ELF-1 (cell line): ENCODE measurements around the gene ATP6V1G2.
"Not testable (repeated sequence)": the region's sequence is repeated elsewhere in the genome, so short reads cannot be mapped to it uniquely, and the experiment has no call there.

ENCODE experiments used
- DNase-seq: peaks from one replicate; pipeline ENCODE4 v3.0.0-alpha.2; 2016; ENCODE audit warnings: low read depth, low spot score

Gene ATP6V1G2

DNA sequence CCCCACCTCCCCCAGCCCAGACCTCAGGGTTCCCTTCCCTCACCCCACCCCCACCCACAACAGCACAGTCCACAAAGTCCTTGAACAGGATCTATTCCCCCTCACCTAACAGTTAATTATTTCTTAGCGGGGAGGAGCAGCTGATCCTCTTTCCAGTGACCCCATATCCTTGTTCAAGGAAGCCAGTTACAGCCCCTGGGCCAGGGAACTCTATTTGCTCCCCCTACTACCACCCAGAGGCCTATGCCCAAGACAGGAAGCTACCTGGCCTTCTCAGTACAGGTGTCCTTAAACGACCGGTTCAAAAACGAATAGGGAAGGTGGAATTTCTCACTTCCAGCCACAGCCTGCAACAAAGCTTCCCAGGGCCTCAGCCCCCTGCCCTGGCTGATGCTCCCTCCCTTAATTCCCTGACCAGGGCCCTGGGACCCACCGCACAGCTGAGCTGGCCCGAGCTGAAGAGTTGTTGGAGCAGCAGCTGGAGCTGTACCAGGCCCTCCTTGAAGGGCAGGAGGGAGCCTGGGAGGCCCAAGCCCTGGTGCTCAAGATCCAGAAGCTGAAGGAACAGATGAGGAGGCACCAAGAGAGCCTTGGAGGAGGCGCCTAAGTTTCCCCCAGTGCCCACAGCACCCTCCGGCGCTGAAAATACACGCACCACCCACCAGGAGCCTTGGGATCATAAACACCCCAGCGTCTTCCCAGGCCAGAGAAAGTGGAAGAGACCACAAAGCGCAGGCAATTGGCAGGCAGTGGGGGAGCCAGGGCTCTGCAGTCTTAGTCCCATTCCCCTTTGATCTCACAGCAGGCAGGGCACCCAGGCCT is 16.9 kb downstream of the ATP6V1G2 start:
- peak; percentile 28 for DNase-seq

DNA sequence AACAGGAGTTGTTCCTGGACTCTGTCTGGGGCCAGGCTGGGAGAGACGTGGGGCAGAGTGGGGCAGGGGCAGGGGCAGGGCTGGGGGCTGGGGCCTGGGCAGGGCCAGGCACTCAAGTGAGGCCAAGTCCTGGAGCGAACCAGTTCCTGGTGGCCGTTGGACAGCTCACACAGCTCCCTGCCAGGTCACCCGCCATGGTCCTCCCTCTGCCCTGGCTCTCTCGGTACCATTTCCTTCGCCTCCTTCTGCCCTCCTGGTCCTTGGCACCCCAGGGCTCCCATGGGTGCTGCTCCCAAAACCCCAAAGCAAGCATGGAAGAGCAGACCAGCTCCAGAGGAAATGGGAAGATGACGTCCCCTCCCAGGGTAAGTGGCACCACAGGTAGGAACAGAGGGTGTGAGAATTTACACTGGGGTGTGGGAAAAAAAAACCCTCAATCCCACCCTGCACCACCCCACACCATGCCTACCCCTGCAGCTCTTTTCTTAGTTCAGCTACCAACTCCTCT is 17.5 kb downstream of the ATP6V1G2 start, which contains the start of gene MCCD1:
TSS of gene MCCD1 (plus strand) at position 142 of the 508 bp plus-strand sequence. CDS start at position 195, 53 bp downstream.
- no peak for DNase-seq

DNA sequence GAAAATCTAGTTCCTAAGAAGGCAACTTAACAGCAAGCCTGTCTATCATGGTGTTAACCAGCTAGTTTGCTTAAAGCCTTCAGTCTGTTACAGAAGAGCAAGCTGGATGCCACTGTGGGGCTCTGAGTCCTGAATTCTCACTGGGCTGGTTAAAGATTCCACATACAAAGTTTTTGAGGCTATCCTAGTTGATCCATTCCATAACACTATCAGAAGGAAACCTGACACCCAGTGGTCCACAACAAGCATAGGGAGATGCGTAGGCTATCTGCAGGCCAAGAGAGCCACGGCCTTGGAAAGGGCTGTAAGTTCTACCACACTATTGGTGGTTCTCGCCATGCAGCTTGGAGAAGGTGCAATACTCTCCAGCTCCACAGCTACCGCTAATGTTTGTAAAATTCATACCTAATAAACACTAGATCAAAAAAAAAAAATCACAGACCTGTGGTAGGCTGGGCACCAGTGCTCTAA is 18.1 kb downstream of the ATP6V1G2 start:
- no peak for DNase-seq

DNA sequence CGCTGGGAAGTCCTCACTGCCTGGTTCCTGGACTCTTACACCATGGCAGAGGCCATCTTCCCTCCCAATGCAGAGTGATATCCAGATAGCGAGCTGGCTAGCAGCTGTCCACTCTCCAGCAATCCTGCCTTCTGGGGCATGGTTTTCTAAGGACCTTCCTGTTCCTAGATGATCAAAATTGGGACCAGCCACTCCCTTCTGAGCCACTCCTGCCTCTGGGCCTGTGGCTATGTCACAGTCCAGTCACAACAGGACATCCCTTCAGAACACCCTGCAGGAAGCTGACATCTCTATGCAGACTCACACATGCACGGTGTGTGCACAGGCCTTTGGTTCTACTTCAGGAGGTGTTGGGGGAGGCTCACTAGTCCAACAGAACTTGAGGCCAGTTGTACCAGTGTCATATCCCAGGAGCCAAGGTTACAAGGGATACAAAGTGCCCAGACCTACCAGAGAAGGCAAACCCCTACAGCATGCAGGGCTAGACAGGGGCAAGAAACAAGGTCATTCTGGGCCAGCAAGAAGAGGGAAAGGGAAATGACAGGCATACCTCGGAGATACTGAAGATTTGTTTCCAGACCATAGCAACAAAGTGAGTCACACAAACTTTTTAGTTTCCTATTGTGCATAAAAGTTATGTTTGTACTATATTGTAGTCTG is 20.3 kb downstream of the ATP6V1G2 start:
- no peak for DNase-seq

DNA sequence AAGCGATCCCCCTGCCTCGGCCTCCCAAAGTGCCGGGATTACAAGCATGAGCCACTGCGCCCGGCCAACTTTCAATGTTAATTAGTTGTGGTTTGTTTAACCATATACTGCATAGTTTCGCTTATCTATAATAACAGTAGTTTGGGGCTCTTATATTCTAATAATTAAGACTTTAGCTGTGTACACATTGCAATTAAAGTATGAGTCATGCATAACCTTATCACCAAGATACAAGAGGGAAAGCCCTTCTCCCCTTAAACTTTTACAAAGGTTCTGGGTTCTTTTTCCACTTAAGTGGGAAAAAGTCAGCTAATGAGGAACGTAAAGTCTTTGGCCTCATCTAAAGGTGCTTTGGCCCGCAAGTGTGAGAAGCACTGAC is 20.9 kb downstream of the ATP6V1G2 start:
- no peak for DNase-seq

DNA sequence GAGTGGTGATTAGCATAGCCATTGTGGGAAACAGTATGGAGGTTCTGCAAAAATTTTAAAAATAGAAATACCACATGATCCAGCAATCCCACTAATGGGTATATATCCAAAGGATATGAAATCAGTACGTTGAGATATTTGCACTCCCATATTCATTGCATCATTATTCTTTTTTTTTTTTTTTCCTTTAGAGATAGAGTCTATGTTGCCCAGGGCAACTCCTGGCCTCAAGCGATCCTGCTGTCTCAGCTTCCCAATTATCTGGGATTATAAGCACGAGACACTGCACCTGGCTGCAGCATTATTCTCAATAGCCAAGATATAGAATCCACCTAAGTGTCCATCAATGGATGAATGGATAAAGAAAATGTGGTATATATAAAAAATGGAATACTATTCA is 24.6 kb downstream of the ATP6V1G2 start:
- DNase-seq: no peak

DNA sequence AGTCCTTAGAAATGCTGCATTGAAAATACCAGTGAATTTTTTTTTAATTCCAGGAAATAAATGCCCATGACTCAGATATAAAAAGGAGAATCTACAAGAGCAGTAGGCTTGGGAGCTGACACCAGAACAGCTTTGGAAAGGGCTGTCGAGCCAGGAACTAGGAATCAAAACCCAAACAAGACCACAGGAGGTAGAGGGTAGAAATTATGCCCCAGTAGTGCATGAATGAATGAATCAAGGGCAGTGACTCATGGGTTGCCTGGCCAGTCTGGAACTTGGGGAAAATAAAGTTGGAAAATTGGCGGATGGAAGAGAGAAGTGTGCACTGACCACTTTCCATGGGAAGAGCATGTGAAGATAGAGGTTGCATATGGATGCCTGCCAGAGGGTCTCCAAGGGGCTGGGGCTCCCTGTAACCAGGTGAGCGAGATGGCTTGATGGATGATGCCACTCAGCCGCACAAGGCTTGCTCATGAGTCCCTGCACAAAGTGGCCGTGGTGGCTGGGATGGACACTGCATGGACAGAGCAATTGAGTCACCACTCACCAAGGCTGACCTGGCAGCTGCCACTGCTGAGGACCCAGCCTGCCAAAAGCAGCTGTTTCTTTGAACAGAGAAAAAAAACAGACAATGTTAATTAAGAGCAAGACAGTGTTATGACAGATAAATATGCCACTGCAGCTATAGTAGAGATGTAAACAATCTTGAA is 32.8 kb downstream of the ATP6V1G2 start:
- no peak for DNase-seq

DNA sequence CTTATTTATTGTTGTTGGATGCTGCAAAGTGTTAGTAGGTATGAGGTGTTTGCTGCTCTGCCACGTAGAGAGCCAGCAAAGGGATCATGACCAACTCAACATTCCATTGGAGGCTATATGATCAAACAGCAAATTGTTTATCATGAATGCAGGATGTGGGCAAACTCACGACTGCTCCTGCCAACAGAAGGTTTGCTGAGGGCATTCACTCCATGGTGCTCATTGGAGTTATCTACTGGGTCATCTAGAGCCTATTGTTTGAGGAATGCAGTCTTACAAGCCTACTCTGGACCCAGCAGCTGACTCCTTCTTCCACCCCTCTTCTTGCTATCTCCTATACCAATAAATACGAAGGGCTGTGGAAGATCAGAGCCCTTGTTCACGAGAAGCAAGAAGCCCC is 36.4 kb downstream of the ATP6V1G2 start:
- DNase-seq: no peak

DNA sequence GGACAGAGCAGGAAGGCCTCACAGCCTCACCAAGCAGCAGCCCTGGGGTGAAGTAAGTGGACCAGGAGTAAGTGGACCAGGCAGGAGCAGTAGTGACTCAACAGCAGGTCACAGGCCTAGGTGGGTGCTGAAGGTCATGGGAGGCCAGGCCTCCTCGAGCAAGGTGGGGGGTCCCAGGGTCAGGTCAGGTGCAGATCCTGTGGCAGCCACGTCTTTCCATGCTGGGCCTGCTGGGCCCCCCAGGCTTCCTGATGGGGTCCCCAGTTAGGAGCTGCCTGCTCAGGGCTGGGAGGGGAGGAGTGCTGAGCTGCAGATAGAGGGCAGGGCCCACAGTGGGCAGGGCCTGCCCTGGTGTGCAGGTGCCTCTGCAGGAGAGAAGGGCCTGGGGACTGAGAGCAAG is 37.4 kb downstream of the ATP6V1G2 start:
- DNase-seq: not testable (repeated sequence)

DNA sequence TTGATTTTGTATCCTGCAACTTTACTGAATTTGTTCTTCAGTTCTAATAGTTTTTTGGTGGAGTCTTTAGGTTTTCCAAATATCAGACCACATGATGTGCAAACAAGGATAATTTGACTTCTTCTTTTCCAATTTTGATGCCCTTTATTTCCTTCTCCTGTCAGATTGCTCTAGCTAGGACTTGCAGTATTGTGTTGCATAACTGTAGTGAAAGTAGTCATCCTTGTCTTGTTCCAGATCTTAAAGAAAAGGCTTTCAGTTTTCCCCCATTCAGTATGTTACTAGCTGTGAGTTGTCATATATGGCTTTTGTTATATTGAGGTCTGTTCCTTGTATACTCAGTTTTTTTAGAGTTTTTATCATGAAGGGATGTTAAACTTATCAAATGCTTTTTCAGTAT is 43.8 kb downstream of the ATP6V1G2 start:
- DNase-seq: no peak

DNA sequence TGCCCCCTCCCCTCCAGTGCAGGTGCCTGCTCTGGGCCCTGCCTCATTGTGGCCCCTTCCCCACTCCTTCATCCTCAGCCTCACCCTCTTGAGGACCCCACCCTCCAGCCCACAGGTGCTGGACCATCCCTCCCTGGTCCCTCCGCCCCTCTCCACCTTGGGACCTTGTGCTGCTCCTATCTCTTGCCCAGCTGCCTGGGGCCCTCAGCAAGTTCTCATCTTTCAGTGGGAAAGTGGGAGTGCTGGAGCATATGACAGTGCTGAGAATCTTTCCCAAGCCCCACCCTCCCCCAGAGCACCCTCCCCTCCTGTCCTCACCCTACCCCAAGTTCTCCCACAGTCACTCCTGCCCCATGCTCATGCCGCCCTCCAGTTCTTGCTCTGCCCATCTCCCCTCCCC is 46.8 kb downstream of the ATP6V1G2 start:
- DNase-seq: not testable (repeated sequence)

DNA sequence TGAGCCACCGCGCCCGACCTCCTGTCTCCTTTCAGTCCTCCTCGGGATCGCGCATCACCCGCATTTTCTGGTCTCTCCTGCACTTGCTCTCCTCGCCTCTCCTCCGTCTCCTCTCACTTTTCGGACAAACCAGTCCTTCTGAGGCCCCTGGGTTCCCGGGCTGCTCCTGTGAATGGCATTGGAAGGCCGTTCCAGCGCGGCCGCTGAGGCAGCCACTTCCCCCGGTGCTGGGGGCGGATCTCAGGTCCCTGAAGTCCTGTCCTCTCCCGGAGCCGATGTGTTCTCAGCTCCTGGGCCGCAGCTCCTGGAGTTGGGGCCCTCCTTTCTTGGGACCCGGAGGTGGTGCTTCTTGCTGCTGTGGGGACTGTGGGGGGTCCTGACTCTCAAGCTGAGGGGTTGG is 47.7 kb downstream of the ATP6V1G2 start:
- DNase-seq: peak; percentile 51

DNA sequence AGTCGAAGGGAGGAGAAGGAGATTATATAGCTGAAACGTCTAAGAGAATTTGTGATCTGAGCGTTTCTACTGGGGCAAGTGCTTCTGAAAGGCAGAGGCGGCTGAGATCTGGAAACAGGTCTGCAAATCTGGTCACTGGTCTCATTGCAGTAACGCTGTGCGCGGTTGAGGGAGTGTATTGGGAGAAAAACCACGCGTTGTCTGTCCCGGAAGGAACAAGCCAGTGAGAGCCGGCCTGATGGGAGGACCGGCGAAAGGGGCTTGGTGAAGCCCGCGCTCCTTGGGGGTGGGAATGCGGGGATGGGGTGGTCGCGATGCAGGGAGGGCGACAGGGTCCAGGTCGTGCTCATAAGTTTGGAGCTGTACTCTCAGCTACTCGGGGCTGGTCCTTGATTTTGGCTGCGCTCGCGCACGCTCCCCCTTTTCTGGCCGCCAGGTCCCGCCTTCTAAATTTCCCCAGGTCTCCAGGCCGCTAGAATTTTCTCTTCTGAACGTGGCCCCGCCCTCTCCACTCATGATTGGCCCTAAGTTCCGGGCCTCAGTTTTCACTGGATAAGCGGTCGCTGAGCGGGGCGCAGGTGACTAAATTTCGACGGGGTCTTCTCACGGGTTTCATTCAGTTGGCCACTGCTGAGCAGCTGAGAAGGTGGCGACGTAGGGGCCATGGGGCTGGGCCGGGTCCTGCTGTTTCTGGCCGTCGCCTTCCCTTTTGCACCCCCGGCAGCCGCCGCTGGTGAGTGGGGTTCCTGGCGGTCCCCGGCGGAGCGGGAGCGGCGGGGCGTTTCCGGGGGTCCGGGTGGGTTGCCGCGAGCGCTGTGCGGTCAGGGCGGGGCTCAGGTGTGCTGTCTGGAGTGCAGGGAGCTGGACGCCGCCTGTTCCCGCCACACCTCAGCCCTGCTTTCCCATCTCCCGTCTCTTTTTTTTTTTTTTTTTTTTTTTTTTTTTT is 48.6 kb downstream of the ATP6V1G2 start, which contains the start of gene MICB:
TSS of gene MICB (plus strand) at position 615 of the 946 bp plus-strand sequence. CDS start at position 664, 49 bp downstream.
- peak; percentile 91 for DNase-seq

DNA sequence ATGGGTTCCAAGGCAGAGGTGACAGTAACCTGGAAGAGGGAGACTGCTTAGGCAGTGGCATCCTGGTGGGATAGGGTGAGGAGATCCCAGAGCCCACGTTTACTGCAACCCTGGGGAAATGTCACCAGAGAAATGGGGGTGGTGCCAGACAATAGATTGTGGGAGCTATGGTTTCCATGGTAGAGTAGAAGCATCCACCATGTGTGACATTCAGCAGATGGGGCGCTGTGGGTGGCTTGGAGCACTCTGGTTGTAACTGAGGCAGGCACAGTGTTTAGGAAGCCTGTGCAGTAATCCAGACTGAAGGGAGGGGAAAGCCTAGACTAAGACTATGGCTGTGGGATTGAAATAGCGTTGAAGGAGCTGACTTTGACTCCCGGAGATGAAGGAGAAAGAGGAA is 49.6 kb downstream of the ATP6V1G2 start:
- not testable (repeated sequence) for DNase-seq

DNA sequence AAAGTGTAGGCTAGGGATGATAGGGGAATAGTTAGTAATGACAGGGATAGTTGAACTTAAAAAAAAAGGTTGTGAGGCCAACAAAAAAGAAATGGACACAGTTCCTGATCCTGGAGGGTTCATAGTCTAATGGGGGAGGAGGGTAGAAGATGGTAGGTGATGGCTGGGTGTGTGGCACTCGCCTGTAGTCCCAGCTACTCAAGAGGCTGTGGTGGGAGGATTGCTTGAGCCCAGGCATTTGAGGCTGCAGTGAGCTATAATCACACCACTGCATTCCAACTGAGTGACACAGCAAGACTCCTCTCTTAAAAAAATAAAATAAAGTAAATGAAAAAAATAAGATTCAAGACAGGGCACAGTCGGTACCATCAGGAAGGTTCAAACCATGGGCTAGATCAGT is 50.8 kb downstream of the ATP6V1G2 start:
- DNase-seq: peak; percentile 31
